GM18907 (cell line): Measurements from ENCODE around the gene USP12.
"Not testable (repeated sequence)": the region's sequence is repeated elsewhere in the genome, so short reads cannot be mapped to it uniquely, and the experiment has no call there.

Experiments used
- ATAC-seq: cut with Tn5 transposase; IDR thresholded peaks from one replicate; pipeline ENCODE4 v1.9.1; 2021; ENCODE audit warnings: mild to moderate bottlenecking, moderate library complexity; ENCODE audit not compliant: unreplicated experiment

USP12 gene

GRCh38 chr13:27124571-27124970, 47.0 kb downstream of the USP12 start:
- no peak for ATAC-seq

GRCh38 chr13:27123445-27123844, 48.2 kb downstream of the USP12 start:
- ATAC-seq = not testable (repeated sequence)

- no peak for ATAC-seq
These were observed 49.6 kb downstream of the USP12 start for GRCh38 chr13:27122036-27122435.

- no peak for ATAC-seq
These were observed 50.8 kb downstream of the USP12 start for GRCh38 chr13:27120811-27121210.

- ATAC-seq = no peak
These were observed 51.6 kb downstream of the USP12 start for GRCh38 chr13:27120011-27120410.

GRCh38 chr13:27118428-27119054, 53.1 kb downstream of the USP12 start:
- ATAC-seq = no peak

GRCh38 chr13:27117952-27118351, 53.7 kb downstream of the USP12 start:
- no peak for ATAC-seq

GRCh38 chr13:27117158-27117557, 54.5 kb downstream of the USP12 start:
- ATAC-seq = no peak

GRCh38 chr13:27113436-27113835, 58.2 kb downstream of the USP12 start:
- ATAC-seq = peak; percentile 49

GRCh38 chr13:27112006-27112405, 59.6 kb downstream of the USP12 start:
- no peak for ATAC-seq

- no peak for ATAC-seq
These were observed 61.4 kb downstream of the USP12 start for GRCh38 chr13:27110056-27110746.

GRCh38 chr13:27106144-27106543, 65.5 kb downstream of the USP12 start:
- no peak for ATAC-seq

GRCh38 chr13:27104606-27105005, 67.0 kb downstream of the USP12 start:
- ATAC-seq = no peak

GRCh38 chr13:27101847-27102246, 69.8 kb downstream of the USP12 start:
- no peak for ATAC-seq

GRCh38 chr13:27101289-27101688, 70.3 kb downstream of the USP12 start:
- no peak for ATAC-seq

GRCh38 chr13:27097691-27098090, 73.9 kb downstream of the USP12 start:
- no peak for ATAC-seq

GRCh38 chr13:27091451-27091850, 80.2 kb downstream of the USP12 start:
- no peak for ATAC-seq

GRCh38 chr13:27088619-27089018, 83.0 kb downstream of the USP12 start:
- ATAC-seq = no peak

GRCh38 chr13:27086599-27087265, 84.9 kb downstream of the USP12 start:
- no peak for ATAC-seq

- no peak for ATAC-seq
These were observed 88.4 kb downstream of the USP12 start for GRCh38 chr13:27083183-27083582.

- ATAC-seq = no peak
These were observed 89.5 kb downstream of the USP12 start for GRCh38 chr13:27081893-27082679.
